Transverse colon (tissue), 3 donors: ENCODE results near the gene RABGAP1L.

Experiments
- EP300 ChIP-seq: sonication (generic); formaldehyde crosslinking; IDR thresholded peaks from one replicate; pipeline ENCODE4 v1.6.1; 2017; ENCODE audit warnings: antibody characterized with exemption, low read depth
- POLR2A ChIP-seq: fragments of 450-650 bp; IDR thresholded peaks from one replicate; pipeline ENCODE4 v1.6.1; 2016; ENCODE audit warnings: antibody characterized with exemption, mild to moderate bottlenecking, moderate library complexity
- POLR2AphosphoS5 ChIP-seq, 3 donors: sonication (generic); formaldehyde crosslinking; IDR thresholded peaks; one replicate each; pipeline ENCODE4 v1.6.1; 2016; ENCODE audit warnings: antibody characterized with exemption in 3 of 3

GRCh38 chr1:174995916-174996315 lies 836.6 kb downstream of the RABGAP1L start:
- no peak for TF ChIP-seq POLR2AphosphoS5 (IDR thresholded peaks at IDR 0.05)
- TF ChIP-seq EP300 = no peak
- TF ChIP-seq POLR2A = no peak
